GM04503 (cell line): ENCODE results near the gene FOLR3.
"Not testable (repeated sequence)": the region's sequence is repeated elsewhere in the genome, so short reads cannot be mapped to it uniquely, and the experiment has no call there.

Source experiments
- DNase-seq: peaks from one replicate; pipeline ENCODE4 v3.0.0-alpha.2; 2012; ENCODE audit warnings: low read depth

The FOLR3 gene

DNA sequence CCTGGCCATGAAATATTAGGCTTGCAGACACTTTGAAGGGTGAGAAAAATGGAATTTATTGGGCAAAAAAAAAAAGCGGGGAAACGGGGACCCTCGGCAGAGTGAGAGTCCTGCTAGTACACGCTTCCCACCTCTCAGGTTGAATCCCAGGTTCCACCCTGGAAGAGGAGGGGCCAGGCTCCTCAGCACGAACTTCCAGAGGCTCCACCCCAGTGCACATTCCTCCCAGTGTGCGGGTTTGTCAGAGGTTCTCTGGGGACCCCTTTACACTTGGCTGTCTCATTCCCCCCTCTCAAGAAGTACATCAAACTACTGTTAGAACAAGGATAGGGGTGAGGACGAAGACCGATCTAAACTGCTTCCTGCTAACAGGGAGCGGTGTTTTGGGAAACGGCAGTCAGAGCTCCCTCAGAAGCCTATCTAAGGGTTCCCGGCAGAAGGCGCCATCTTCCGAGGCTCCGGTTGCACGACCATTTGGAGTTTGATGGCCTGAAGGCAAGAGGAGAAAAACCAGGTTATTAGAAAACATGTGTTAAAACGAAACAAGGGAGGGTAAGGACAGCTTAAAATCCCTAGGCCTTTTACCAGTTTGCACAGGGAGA, 27.5 kb downstream of the FOLR3 start:
- DNase-seq, result no peak

DNA sequence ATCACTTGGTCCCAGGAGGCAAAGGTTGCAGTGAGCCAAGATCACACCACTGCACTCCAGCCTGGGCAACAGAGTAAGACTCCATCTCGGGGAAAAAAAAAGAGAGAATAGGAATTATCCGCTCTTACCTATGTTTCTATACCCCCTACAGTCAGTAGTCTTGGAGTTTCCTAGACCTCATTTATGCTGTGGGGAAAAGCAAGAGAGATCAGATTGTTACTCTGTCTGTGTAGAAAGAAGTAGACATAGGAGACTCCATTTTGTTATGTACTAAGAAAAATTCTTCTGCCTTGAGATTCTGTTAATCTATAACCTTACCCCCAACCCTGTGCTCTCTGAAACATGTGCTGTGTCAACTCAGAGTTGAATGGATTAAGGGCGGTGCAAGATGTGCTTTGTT, 28.7 kb downstream of the FOLR3 start:
- DNase-seq, result not testable (repeated sequence)

DNA sequence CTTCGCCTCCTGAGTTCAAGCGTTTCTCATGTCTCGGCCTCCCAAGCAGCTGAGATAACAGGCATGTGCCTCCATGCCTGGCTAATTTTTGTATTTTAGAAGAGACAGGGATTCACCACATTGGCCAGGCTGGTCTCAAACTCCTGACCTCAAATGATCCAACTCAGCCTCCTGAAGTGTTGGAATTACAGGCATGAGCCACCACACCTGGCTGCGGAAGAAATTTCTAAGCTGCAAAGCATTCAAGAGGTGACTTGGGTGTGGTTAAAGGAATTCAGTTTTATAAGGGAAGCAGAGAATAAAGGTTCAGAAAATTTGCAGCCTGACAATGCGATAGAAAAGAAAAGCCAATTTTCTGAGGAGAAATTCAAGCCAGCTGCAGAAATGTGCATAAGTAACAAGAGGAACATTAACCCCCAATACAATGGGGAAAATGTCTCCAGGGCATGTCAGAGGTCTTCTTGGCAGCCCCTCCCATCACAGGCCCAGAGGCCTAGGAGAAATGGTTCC, 33.6 kb downstream of the FOLR3 start:
- DNase-seq, result not testable (repeated sequence)

DNA sequence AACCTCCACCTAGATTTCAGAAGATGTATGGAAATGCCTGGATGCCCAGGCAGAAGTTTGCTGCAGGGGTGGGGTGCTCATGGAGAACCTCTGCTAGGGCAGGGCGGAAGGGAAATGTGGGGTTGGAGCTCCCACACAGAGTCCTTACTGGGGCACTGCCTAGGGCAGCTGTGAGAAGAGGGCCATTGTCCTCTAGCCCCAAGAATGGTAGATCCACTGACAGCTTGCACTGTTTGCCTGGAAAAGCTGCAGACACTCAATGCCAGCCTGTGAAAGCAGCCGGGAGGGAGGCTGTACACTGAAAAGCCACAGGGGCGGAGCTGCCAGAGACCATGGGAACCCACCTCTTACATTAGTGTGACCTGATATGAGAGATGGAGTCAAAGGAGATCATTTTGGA, 34.2 kb downstream of the FOLR3 start:
- not testable (repeated sequence) for DNase-seq

DNA sequence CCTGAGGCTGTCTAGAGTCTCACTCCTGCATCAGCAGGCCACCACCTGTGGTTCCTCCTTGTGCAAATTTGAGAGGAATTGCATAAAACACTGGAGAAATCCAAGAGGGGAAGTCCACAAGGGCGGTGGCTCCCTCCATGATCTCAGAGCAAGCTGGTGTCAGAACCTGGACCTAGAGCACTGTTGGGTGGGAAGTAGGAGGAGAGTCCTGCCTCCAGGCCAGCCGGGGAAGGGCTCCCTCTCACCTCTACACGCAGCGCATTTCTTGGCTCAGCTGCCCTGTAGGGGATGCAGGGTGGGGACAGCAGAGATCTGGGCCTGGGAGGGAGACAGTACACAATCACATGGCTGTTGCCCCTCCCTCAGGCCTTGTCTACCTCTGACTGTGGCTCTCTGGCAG, 36.5 kb downstream of the FOLR3 start:
- not testable (repeated sequence) for DNase-seq

DNA sequence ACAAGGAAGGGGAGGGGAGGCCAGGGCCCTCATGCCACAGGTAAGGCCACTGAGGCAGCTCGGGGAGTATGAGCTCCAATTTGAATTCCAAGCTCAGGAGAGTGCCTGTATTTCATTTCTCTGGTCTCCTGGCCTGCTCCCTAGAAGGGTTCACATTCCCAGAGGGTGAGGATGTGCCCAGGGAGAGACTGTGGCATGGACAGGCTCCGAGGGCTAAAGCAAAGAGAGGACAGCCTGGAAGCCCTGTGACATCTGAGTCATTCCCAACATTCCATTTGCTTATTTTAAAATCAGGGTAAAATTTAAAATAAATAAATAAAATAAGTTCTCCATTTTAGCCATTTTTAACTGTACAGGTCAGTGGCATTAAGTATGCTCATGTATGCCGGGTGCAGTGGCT, 37.8 kb downstream of the FOLR3 start:
- no peak for DNase-seq

DNA sequence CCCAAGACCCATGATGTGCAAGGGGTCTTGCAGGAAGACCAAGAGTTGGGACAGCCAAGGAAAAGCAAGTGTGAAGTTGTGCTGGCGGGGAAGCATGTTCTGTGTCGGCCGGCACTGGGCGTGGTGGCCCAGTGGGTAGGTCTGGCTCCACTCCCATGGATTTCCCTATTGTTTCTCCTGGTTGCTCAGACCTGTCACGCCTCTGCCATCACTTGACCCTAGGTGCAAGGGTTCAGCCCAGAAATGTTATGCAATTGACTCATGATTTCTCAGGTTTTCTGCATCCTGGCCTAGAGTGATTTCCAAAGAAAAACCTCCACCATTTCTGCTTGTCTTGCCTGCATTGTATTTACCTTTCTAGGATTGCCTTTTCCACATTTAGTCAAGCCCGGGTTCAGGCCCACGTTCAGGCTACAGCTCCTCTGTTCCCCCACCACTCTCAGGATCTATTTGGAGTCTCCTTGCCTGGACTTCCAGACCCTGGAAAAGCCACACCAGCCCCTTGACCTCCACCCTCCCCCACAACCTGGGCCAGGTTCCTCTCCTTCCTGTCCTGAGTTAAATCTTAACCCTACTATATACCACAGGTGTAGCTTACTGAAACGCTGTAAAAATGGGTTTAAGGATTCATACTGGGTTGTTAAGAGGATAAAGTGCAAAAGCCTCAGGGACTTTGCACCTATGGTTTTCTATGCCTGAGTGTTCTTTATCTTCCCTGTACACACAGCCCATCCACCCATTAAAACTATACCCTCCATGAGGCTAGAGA, 39.0 kb downstream of the FOLR3 start:
- no peak for DNase-seq

DNA sequence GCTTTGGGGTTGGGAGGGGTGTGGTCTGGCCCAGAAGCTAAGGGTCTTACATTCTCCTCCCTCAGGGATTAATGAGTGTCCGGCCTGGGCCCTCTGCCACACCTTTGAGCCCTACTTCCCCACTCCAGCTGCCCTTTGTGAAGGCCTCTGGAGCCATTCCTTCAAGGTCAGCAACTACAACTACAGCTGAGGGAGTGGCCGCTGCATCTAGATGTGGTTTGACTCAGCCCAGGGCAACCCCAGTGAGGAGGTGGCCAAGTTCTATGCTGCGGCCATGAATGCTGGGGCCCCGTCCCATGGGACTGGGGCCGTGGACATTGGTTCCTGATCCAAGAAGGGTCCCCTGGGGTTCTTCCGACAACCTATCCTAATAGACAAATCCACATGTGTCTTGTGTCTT, 42.1 kb downstream of the FOLR3 start:
- DNase-seq, result no peak

DNA sequence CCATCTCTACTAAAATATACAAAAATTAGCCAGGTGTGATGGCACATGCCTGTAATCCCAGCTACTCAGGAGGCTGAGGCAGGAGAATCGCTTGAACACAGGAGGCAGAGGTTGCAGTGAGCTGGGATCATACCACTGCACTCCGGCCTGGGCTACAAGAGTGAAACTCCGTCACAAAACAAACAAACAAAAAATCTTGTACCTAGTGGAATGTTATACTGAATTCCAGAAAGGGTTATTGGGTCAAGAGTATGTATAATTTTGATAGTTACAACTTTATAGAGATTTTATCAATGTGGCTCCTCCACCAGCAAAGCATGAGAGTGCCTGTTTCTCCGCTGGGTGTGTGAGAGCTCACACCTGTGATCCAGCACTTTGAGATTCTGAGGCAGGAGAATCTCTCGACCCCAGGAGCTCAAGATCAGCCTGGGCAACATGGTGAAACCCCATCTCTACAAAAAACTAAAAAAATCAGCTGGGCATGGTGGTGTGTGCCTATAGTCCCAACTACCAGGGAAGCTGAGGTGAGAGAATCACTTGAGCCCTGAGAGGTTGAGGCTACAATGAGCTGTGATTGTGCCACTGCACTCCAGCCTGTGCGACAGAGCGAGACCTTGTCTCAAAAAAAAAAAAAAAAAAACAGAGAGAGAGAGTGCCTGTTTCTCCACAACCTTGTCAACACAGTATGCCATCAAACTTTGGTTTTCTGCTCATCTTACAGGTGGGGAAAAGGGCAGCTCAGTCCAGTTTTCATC, 43.7 kb downstream of the FOLR3 start:
- DNase-seq, result no peak

DNA sequence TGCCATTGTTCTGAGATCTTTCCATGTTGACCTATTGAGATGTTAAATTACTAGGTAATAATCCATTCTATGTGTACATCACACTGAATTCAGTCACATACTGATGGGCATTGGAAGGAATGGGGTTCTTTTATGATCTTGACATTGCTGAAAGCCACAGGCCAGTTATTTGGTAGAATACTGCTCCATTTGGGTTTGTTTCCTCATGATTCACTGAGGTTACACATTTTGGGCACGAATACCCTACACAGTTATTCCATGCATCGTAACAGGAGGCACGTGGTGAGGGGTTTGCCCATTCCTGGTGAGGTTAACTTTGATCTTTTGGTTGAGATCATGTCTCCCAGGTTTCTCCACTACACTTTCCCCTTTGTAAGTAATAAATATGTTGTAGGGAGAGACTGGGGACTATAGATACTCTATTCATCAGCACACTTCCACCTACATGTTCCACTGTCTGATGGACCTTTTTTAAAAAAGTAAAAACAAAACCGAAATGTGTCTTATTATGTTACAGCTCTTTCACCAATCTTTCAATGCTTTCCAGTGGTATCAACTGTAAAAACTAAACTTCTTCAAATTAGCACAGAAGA, 44.4 kb downstream of the FOLR3 start:
- peak; percentile 15 for DNase-seq

DNA sequence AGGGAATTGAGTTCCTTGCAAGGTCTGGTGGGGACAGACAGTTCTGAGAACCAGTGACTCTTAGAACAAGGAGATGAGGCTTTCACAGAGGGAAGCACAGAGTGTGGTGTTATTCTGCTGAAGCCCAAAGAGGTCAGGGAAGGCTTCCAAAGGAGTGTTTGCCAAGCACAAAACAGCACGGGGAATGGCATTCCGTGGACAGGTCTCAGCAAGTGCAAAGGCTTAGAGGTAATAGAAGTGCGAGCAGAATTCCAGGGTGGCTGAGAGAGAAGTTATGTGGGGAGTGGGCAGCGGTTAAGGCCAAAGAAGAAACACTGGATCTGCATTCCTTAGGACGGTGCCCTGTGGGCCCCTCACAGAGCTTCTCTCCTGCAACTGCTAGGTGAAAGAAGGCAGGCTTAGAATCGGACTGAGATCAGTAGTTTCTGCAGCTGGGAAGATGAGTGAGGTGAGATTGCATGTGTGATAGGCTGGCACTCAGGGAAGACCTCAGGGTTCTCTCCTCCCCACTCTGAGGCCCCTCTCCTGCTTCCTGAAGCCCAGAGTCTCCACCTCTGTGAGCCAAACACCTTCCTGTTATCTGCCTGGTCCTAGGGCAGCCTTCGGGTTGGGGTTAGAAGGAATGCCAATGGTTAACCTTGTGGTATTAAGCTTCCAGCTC, 45.5 kb downstream of the FOLR3 start:
- not testable (repeated sequence) for DNase-seq

DNA sequence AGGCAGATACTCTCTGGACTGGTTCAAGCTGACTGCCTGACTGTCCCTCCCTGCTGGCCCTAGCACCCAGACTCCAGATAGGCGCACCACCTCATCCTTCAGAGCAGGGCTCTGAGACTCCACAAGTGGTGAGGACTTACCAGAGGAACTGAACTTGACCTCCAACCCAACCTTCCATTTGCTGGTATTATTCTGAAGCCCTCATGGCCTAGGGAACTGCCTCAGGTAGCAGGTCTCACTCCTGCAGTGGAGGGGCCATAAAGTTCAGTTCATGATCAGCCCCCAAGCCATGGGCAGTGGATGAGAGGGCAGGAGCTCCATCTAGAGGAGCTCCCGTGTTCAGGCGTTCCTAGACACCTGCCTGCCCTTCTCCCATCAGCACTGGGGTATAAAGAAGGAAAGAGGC, 46.0 kb downstream of the FOLR3 start:
- DNase-seq, result not testable (repeated sequence)

DNA sequence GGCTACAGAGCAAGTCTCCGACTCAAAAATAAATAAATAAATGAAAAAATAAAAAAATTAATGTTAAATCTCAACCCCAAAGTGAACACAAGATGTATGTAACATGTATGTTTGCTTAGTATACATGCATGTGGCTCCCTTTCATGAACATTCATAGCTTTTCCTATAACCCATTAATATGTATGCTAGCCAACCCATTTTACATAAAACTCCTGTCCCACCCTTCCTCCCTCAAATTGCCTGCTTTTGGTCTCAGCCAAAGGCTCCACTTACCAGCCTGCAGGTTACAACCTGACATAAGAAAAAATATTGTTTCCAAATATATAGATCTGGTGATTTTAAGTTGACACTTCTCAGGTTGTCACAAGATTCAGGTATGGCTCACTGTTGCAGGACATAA, 52.7 kb downstream of the FOLR3 start:
- DNase-seq, result no peak
